ENCODE measurements around the gene HOXD11. TPM values are rescaled to one million over a fixed set of nuclear protein-coding genes. Genes with fewer than 3 reads are reported as not detected.

The HOXD11 gene
- total and polyA plus RNA-seq, 2 donors (not counting 3 experiments of a cell fraction or from before 2014, with no cell fraction given), result not detected

GRCh38 chr2:176082824-176083751 lies 24.0 kb upstream of the HOXD11 start:
- TF ChIP-seq CTCF (IDR thresholded peaks at IDR 0.05; ENCODE audit: extremely low read depth in 1 of 2, insufficient read depth in 1 of 2, low read depth in 1 of 2, low read length in 2 of 2), result no peak
- TF ChIP-seq MAX (IDR thresholded peaks at IDR 0.05; ENCODE audit: insufficient read depth, insufficient read length), result no peak
- TF ChIP-seq GATA2 (IDR thresholded peaks at IDR 0.05; ENCODE audit: insufficient read depth, insufficient read length, low read depth, low read length), result no peak
- no peak for TF ChIP-seq MYC (IDR thresholded peaks at IDR 0.05; ENCODE audit: low read depth, low read length)
- TF ChIP-seq EZH2 (IDR thresholded peaks at IDR 0.05; ENCODE audit: borderline replicate concordance, low read depth, low read length, severe bottlenecking), result peak; percentile 98
- no peak for TF ChIP-seq POLR2AphosphoS5 (IDR thresholded peaks at IDR 0.05; ENCODE audit: insufficient read depth, low read depth, low read length)
- no peak for TF ChIP-seq JUN (IDR thresholded peaks at IDR 0.05; ENCODE audit: borderline replicate concordance, insufficient read depth, insufficient read length, low read depth)
- TF ChIP-seq POLR2A (IDR thresholded peaks at IDR 0.05; ENCODE audit: low read depth, low read length), result no peak
- no peak for TF ChIP-seq FOS (IDR thresholded peaks at IDR 0.05; ENCODE audit: borderline replicate concordance, insufficient read depth, low read length)
- POLR2A ChIA-PET, result interaction anchor here (0.6 kb wide), 1 partner anchor 751 kb away, joined by 3 read pairs; no protein-coding TSS in a partner anchor
- Histone ChIP-seq H3K27ac (ENCODE audit: insufficient read depth, low read depth, low read length) (no peak overlapping the region), H3K4me1 (ENCODE audit: control insufficient read depth, extremely low read depth, insufficient read depth, low read length) (no peaks in the 10 kb centered on the region), H4K20me1 (replicated peaks; ENCODE audit: control insufficient read depth, extremely low read depth, insufficient read depth, low read length) (no peaks in the 10 kb centered on the region), H3K9ac (replicated peaks; ENCODE audit: extremely low read depth, insufficient read depth, low read length) (no peak overlapping the region), H3K4me2 (ENCODE audit: insufficient read depth, low read length) (no peak overlapping the region), H3K9me1 (replicated peaks; ENCODE audit: control insufficient read depth, extremely low read depth, insufficient read depth, low read length) (no peaks in the 10 kb centered on the region), H3K4me3 (replicated peaks in 1 of 3; ENCODE audit: insufficient read depth in 1 of 3, low read depth in 1 of 3, low read length in 3 of 3) (no peak overlapping the region), H3K9me3 (replicated peaks; ENCODE audit: control insufficient read depth, insufficient read depth, low read length) (no peaks in the 10 kb centered on the region), H3K36me3 (ENCODE audit: control insufficient read depth in 2 of 2, extremely low read depth in 1 of 2, insufficient read depth in 2 of 2, low read length in 2 of 2) (no peaks in the 10 kb centered on the region), H3K79me2 (ENCODE audit: control insufficient read depth, insufficient read depth, low read length) (no peaks in the 10 kb centered on the region), H2AFZ (ENCODE audit: low read depth, low read length) (no peak overlapping the region), H3K27me3 (ENCODE audit: control insufficient read depth in 2 of 2, insufficient read depth in 2 of 2, low read length in 2 of 2) (peaks cover 92 to 97% of the 10 kb centered on the region in 2 experiments)
- intact Hi-C loops (cut with micrococcal nuclease) (no loop called here), dilution Hi-C loops (cut with MboI; ENCODE audit: extremely low pct_ligation_motif_present, low sequenced_read_pairs) (no loop called here)
- no TSS peak for BruUV-seq (replicated peaks)
- no peak for FAIRE-seq
- DNase-seq (ENCODE audit: low read depth, low spot score), result no peak
- CTCF ChIA-PET, result interaction anchor here (1.0 to 1.4 kb wide), 2 partner anchors 13 to 15 kb away, joined by 3 to 6 read pairs; no protein-coding TSS in a partner anchor

All from endothelial cell of umbilical vein (primary cell).